Loucy (cell line): ENCODE data around the gene MTHFSD.

Experiments
- H2AFZ ChIP-seq: fragments of 200-600 bp; sonication (generic); 2 replicates; pipeline ENCODE4 v1.6.0; 2016; ENCODE audit warnings: antibody characterized with exemption, mild to moderate bottlenecking, low read length, moderate library complexity
- H3F3A ChIP-seq: fragments of 200-600 bp; 2 replicates; pipeline ENCODE4 v1.6.0; 2016; ENCODE audit warnings: antibody characterized with exemption, low read depth, mild to moderate bottlenecking
- H3K27me3 ChIP-seq: fragments of 200-600 bp; sonication (generic); 2 replicates; pipeline ENCODE4 v1.6.1; 2014; ENCODE audit warnings: low read length, mild to moderate bottlenecking; ENCODE audit not compliant: insufficient read depth, poor library complexity, severe bottlenecking
- H3K36me3 ChIP-seq: fragments of 200-600 bp; sonication (generic); 2 replicates; pipeline ENCODE4 v1.6.1; 2016; ENCODE audit warnings: low read length; ENCODE audit not compliant: insufficient read depth
- H3K4me1 ChIP-seq: fragments of 200-600 bp; sonication (generic); 2 replicates; pipeline ENCODE4 v1.5.1; 2014; ENCODE audit warnings: low read length, mild to moderate bottlenecking; ENCODE audit not compliant: insufficient read depth, poor library complexity, severe bottlenecking
- H3K4me2 ChIP-seq: fragments of 200-600 bp; sonication (generic); 2 replicates; pipeline ENCODE4 v1.6.0; 2014; ENCODE audit warnings: antibody characterized with exemption, low read length, low read depth, mild to moderate bottlenecking; ENCODE audit not compliant: poor library complexity, severe bottlenecking
- H3K4me3 ChIP-seq: fragments of 200-600 bp; sonication (generic); 2 replicates; pipeline ENCODE4 v1.5.1; 2014; ENCODE audit warnings: low read length, mild to moderate bottlenecking, mixed read lengths; ENCODE audit not compliant: poor library complexity, severe bottlenecking
- H3K79me2 ChIP-seq: fragments of 200-600 bp; sonication (generic); 2 replicates; pipeline ENCODE4 v1.6.1; 2014; ENCODE audit warnings: low read length; ENCODE audit not compliant: insufficient read depth
- H3K9ac ChIP-seq: fragments of 200-600 bp; sonication (generic); 2 replicates; pipeline ENCODE4 v1.6.0; 2014; ENCODE audit warnings: mild to moderate bottlenecking, low read depth, low read length, moderate library complexity; ENCODE audit not compliant: poor library complexity, severe bottlenecking
- H3K9me2 ChIP-seq: fragments of 200-600 bp; sonication (generic); replicated peaks from 2 replicates; pipeline ENCODE4 v1.6.1; 2016; ENCODE audit warnings: low read depth, low read length, mixed read lengths
- H3K9me3 ChIP-seq: fragments of 200-600 bp; sonication (generic); 2 replicates; pipeline ENCODE4 v1.6.1; 2014; ENCODE audit warnings: mild to moderate bottlenecking, antibody characterized with exemption, low read length, low read depth; ENCODE audit not compliant: insufficient read depth
- H4K20me1 ChIP-seq: fragments of 200-600 bp; sonication (generic); 2 replicates; pipeline ENCODE4 v1.6.0; 2014; ENCODE audit warnings: antibody characterized with exemption, low read length, mild to moderate bottlenecking; ENCODE audit not compliant: insufficient read depth, poor library complexity, severe bottlenecking
- EZH2phosphoT487 ChIP-seq: fragments of 200-600 bp; IDR thresholded peaks from 2 replicates; pipeline ENCODE4 v1.6.1; 2018; ENCODE audit warnings: antibody characterized with exemption, mild to moderate bottlenecking, moderate library complexity, borderline replicate concordance
- TF ChIP-seq, protein P1 (sequence below): fragments of 200-600 bp; sonication (generic); conservative IDR thresholded peaks from 2 replicates; pipeline ENCODE4 v1.5.1; 2014; ENCODE audit warnings: mild to moderate bottlenecking, antibody characterized with exemption, low read length

The MTHFSD gene

DNA sequence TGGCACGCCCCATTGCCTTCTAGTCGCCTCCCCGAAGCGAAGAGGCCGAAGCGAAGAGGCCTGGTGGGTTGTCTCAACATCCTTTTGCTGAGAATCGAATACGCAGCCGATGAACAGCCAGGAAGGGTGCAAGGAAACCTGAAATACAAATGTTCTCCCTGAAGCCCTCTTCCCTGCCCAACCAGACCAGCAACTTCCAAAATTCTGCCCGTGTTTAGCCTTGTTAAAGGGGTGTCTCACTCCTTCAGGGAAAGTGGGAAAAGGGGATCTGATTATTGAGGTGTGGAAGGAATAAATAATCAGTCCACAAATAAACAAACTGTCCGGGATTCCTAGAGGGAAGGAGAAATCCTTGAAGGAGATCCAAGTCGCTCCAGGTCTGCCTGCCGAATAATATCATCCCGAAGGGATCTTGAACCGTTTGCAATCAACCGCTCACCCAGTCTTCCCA, 10.2 kb upstream of the MTHFSD start:
- H4K20me1 ChIP-seq: no peaks in the 10 kb centered on the region
- no peaks in the 10 kb centered on the region for H3K9me2 ChIP-seq
- H3K4me3 ChIP-seq: no peak overlapping the region
- TF ChIP-seq, protein P1, sequence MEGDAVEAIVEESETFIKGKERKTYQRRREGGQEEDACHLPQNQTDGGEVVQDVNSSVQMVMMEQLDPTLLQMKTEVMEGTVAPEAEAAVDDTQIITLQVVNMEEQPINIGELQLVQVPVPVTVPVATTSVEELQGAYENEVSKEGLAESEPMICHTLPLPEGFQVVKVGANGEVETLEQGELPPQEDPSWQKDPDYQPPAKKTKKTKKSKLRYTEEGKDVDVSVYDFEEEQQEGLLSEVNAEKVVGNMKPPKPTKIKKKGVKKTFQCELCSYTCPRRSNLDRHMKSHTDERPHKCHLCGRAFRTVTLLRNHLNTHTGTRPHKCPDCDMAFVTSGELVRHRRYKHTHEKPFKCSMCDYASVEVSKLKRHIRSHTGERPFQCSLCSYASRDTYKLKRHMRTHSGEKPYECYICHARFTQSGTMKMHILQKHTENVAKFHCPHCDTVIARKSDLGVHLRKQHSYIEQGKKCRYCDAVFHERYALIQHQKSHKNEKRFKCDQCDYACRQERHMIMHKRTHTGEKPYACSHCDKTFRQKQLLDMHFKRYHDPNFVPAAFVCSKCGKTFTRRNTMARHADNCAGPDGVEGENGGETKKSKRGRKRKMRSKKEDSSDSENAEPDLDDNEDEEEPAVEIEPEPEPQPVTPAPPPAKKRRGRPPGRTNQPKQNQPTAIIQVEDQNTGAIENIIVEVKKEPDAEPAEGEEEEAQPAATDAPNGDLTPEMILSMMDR: no peak
- TF ChIP-seq EZH2phosphoT487: no peak
- H3K9ac ChIP-seq: no peak overlapping the region
- H3K4me1 ChIP-seq: peaks cover 5% of the 10 kb centered on the region
- H3K79me2 ChIP-seq: no peaks in the 10 kb centered on the region
- no peak overlapping the region for H3K4me2 ChIP-seq
- H3K27me3 ChIP-seq: no peaks in the 10 kb centered on the region
- no peak overlapping the region for H2AFZ ChIP-seq
- H3K36me3 ChIP-seq: no peaks in the 10 kb centered on the region
- H3F3A ChIP-seq: no peaks in the 10 kb centered on the region
- no peaks in the 10 kb centered on the region for H3K9me3 ChIP-seq

DNA sequence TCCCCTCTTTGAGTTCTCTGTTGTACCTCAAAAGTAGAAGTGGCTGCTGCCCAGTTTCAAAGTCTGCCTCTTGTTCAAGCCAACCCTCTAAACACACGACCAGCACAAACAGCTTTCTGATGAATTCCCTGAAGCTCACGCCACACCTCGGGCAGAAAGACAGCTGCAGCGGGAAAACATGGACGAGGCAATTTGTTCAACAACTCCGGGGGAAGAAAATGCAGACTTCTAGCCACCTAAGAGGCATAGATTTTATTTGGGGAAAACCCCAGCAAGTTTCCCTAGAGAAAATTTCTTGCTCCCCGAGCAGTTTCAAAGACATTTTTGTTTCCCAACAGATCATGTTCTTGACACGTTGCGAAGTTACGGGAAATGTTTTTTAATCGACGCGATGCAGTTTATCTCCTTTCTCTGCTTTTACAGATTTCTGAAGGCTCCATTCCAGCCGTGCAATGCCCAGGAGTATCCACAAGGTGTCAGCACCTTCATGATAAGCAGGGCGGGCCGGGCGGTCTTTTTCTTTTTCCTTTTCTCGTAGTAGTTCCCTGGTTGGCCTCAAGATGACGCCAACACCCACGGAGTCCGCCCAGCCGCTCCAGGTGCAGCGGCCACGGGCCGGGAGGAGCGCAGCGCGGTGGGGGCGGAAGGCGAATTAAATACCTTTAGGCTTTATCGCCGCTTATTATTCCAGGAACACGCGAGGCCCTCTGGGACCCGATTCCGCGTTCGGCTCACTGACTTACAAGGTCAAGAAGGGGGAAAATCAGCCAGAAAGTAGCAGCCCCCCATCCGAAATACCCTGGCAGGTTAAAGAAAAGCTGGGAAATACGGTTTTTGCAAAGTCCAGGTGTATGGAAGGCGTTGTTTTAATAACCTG, 8.7 kb upstream of the MTHFSD start:
- H3K9me3 ChIP-seq: no peaks in the 10 kb centered on the region
- peaks cover 5% of the 10 kb centered on the region for H3K4me1 ChIP-seq
- no peaks in the 10 kb centered on the region for H3K36me3 ChIP-seq
- peak overlapping the region; percentile 65 for H3K9ac ChIP-seq
- TF ChIP-seq, protein P1: peak; percentile 100
- no peak for TF ChIP-seq EZH2phosphoT487
- no peaks in the 10 kb centered on the region for H3K9me2 ChIP-seq
- H4K20me1 ChIP-seq: no peaks in the 10 kb centered on the region
- no peaks in the 10 kb centered on the region for H3K27me3 ChIP-seq
- peak overlapping the region; percentile 76 for H3K4me2 ChIP-seq
- peak overlapping the region; percentile 96 for H2AFZ ChIP-seq
- no peaks in the 10 kb centered on the region for H3F3A ChIP-seq
- H3K79me2 ChIP-seq: no peaks in the 10 kb centered on the region
- peak overlapping the region; percentile 62 for H3K4me3 ChIP-seq

- Histone ChIP-seq H3K9ac (no peak overlapping the region), H3K27me3 (no peaks in the 10 kb centered on the region), H3K4me3 (no peak overlapping the region), H3K4me2 (no peak overlapping the region), H4K20me1 (no peaks in the 10 kb centered on the region), H3K36me3 (no peaks in the 10 kb centered on the region), H3K9me2 (no peaks in the 10 kb centered on the region), H3K4me1 (peaks cover 5% of the 10 kb centered on the region), H3K9me3 (no peaks in the 10 kb centered on the region), H3F3A (no peaks in the 10 kb centered on the region), H3K79me2 (no peaks in the 10 kb centered on the region), H2AFZ (no peak overlapping the region)
- TF ChIP-seq EZH2phosphoT487: no peak
- TF ChIP-seq, protein P1: no peak
Measured at GRCh38 chr16:86562356-86562755, 7.3 kb upstream of the MTHFSD start.
